ENCODE measurements around the gene PARVA. TPM values are rescaled to one million over a fixed set of nuclear protein-coding genes. Genes with fewer than 3 reads are reported as not detected.
A peak's percentile ranks its signal among the peaks of the same experiment; 100 is the strongest.

The PARVA gene
- total RNA-seq, 1 donor from 2014 or later = 106 TPM

DNA sequence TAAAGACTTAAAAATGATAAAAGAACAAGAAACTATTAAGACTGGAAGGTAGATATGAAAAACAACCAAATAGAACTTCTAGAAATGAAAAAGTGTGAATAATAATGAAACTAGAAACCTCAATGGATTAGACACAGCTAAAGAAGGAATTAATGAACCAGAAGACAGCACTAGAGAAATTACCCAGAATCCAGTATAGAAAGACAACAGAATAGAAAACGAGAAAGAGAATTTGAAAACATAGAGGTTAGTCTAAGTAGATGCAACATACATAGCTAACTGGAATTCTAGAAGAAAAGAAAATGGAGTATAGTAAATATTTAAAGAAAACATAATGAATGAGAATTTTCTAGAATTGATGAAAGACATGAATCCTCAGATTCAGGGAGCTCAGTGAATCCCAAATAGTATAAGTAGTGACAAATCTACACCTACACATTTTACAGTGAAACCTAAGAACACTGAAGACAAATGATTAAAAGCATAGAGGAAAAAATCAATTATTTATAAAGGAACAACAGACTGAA lies 111.9 kb downstream of the PARVA start:
- Mint-ChIP-seq H3K4me1 (ENCODE audit: low read depth, unreplicated experiment) (peaks cover 9% of the 10 kb centered on the region), H3K4me3 (ENCODE audit: unreplicated experiment) (no peak overlapping the region), H3K27ac (ENCODE audit: unreplicated experiment) (no peak overlapping the region), H3K9me3 (ENCODE audit: unreplicated experiment) (peaks cover 14% of the 10 kb centered on the region), H3K36me3 (ENCODE audit: low read depth, unreplicated experiment) (peaks cover 25% of the 10 kb centered on the region), H3K27me3 (ENCODE audit: low read depth, unreplicated experiment) (no peaks in the 10 kb centered on the region)
- no peak for DNase-seq (ENCODE audit: low read depth)
- peaks cover 6% of the 10 kb centered on the region for H3K9me3 ChIP-seq (ENCODE audit: insufficient read depth, low read depth, low read length)
- H3K4me3 ChIP-seq (ENCODE audit: insufficient read depth, low read depth, low read length) = no peak overlapping the region
- no peak for FAIRE-seq
- H3K79me2 ChIP-seq (ENCODE audit: insufficient read depth, low read length) = no peaks in the 10 kb centered on the region
- no peaks in the 10 kb centered on the region for H3K27me3 ChIP-seq (ENCODE audit: insufficient read depth, low read length)
- TF ChIP-seq, protein P1, sequence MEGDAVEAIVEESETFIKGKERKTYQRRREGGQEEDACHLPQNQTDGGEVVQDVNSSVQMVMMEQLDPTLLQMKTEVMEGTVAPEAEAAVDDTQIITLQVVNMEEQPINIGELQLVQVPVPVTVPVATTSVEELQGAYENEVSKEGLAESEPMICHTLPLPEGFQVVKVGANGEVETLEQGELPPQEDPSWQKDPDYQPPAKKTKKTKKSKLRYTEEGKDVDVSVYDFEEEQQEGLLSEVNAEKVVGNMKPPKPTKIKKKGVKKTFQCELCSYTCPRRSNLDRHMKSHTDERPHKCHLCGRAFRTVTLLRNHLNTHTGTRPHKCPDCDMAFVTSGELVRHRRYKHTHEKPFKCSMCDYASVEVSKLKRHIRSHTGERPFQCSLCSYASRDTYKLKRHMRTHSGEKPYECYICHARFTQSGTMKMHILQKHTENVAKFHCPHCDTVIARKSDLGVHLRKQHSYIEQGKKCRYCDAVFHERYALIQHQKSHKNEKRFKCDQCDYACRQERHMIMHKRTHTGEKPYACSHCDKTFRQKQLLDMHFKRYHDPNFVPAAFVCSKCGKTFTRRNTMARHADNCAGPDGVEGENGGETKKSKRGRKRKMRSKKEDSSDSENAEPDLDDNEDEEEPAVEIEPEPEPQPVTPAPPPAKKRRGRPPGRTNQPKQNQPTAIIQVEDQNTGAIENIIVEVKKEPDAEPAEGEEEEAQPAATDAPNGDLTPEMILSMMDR (IDR thresholded peaks at IDR 0.05; ENCODE audit: insufficient read depth, low read depth, low read length) = no peak
- TF ChIP-seq EZH2 (IDR thresholded peaks at IDR 0.05; ENCODE audit: insufficient read depth, low read length) = no peak
- H3K36me3 ChIP-seq (ENCODE audit: insufficient read depth, low read length) = peaks cover 3% of the 10 kb centered on the region
- H4K20me1 ChIP-seq (ENCODE audit: insufficient read depth, low read length) = no peaks in the 10 kb centered on the region
- H3K4me1 ChIP-seq (ENCODE audit: insufficient read depth, low read length) = no peaks in the 10 kb centered on the region
- no peak overlapping the region for H3K27ac ChIP-seq (ENCODE audit: low read depth, low read length)
- no peak overlapping the region for H3K4me2 ChIP-seq (ENCODE audit: low read length)
- no peak overlapping the region for H3K9ac ChIP-seq (ENCODE audit: low read length)
- H2AFZ ChIP-seq (ENCODE audit: low read depth, low read length) = no peak overlapping the region

DNA sequence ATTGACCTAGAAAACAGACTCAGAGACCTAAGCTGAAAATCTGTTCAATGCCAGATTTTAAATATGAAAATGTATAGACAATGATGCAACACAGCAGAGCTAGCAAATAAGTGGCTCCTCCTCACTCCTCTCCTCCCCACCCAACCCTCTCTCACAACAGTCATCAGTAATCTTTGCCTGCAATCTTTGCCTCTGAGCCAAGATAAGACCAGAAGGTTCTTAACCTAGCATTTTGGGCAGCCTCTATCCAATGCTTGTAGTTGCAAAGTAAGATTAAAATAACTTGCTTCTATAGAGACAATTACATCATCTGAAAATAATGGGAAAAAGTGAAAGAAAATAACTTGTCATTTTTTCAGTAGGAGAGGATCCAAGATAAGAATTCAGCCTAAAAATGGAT lies 117.3 kb downstream of the PARVA start:
- H3K27ac Mint-ChIP-seq (ENCODE audit: unreplicated experiment) = no peak overlapping the region
- no peak overlapping the region for H3K4me3 Mint-ChIP-seq (ENCODE audit: unreplicated experiment)

More for the DNA sequence above, 117.3 kb downstream of the PARVA start:
- peaks cover 21% of the 10 kb centered on the region for H3K36me3 Mint-ChIP-seq (ENCODE audit: low read depth, unreplicated experiment)
- Histone ChIP-seq H4K20me1 (ENCODE audit: insufficient read depth, low read length) (no peaks in the 10 kb centered on the region), H2AFZ (ENCODE audit: low read depth, low read length) (no peak overlapping the region), H3K9ac (ENCODE audit: low read length) (no peak overlapping the region), H3K4me3 (ENCODE audit: insufficient read depth, low read depth, low read length) (no peak overlapping the region), H3K27ac (ENCODE audit: low read depth, low read length) (no peak overlapping the region), H3K36me3 (ENCODE audit: insufficient read depth, low read length) (peaks cover 6% of the 10 kb centered on the region), H3K27me3 (ENCODE audit: insufficient read depth, low read length) (no peaks in the 10 kb centered on the region), H3K4me1 (ENCODE audit: insufficient read depth, low read length) (no peaks in the 10 kb centered on the region), H3K4me2 (ENCODE audit: low read length) (no peak overlapping the region), H3K79me2 (ENCODE audit: insufficient read depth, low read length) (no peaks in the 10 kb centered on the region), H3K9me3 (ENCODE audit: insufficient read depth, low read depth, low read length) (no peaks in the 10 kb centered on the region)
- FAIRE-seq (no peak), DNase-seq (ENCODE audit: low read depth) (peak; percentile 83)
- H3K27me3 Mint-ChIP-seq (ENCODE audit: low read depth, unreplicated experiment) = no peaks in the 10 kb centered on the region
- TF ChIP-seq, protein P1 (IDR thresholded peaks at IDR 0.05; ENCODE audit: insufficient read depth, low read depth, low read length) = no peak
- TF ChIP-seq EZH2 (IDR thresholded peaks at IDR 0.05; ENCODE audit: insufficient read depth, low read length) = no peak
- H3K4me1 Mint-ChIP-seq (ENCODE audit: low read depth, unreplicated experiment) = peaks cover 27% of the 10 kb centered on the region
- H3K9me3 Mint-ChIP-seq (ENCODE audit: unreplicated experiment) = peaks cover 1% of the 10 kb centered on the region

All from astrocyte (in vitro differentiated cells and primary cell).